ENCODE data around the gene ARHGEF7. TPM values are rescaled to one million over a fixed set of nuclear protein-coding genes. Genes with fewer than 3 reads are reported as not detected.

ARHGEF7 gene
- total RNA-seq, 1 donor from 2014 or later: 64.6 TPM

- Histone ChIP-seq H3K4me3 (no peak overlapping the region), H3K9me3 (ENCODE audit: low read depth) (no peaks in the 10 kb centered on the region), H3K4me1 (peaks cover 3% of the 10 kb centered on the region), H3K27ac (no peak overlapping the region), H3K36me3 (no peaks in the 10 kb centered on the region), H2AFZ (replicated peaks) (no peak overlapping the region), H3K9ac (no peak overlapping the region), H3K79me2 (ENCODE audit: low read depth) (no peaks in the 10 kb centered on the region), H3K4me2 (no peak overlapping the region), H3F3A (ENCODE audit: low read depth) (peaks cover 9% of the 10 kb centered on the region), H4K20me1 (ENCODE audit: low read depth) (peaks cover 9% of the 10 kb centered on the region), H3K27me3 (no peaks in the 10 kb centered on the region)
- DNase-seq (ENCODE audit: low spot score): no peak
- Mint-ChIP-seq H3K4me1 (no peaks in the 10 kb centered on the region), H3K4me3 (no peak overlapping the region), H3K27me3 (ENCODE audit: insufficient read depth, low read depth) (no peaks in the 10 kb centered on the region), H3K9me3 (no peaks in the 10 kb centered on the region), H3K27ac (no peak overlapping the region), H3K36me3 (peaks cover 33% of the 10 kb centered on the region)
- TF ChIP-seq CTCF (IDR thresholded peaks at IDR 0.05) (no peak), EZH2 (IDR thresholded peaks at IDR 0.05) (no peak), EZH2phosphoT487 (IDR thresholded peaks at IDR 0.05) (no peak)
These were observed 169.5 kb downstream of the ARHGEF7 start for GRCh38 chr13:111284565-111284964.

- Histone ChIP-seq H3K4me3 (no peak overlapping the region), H3F3A (ENCODE audit: low read depth) (peaks cover 13% of the 10 kb centered on the region), H3K4me1 (peaks cover 7% of the 10 kb centered on the region), H3K9me3 (ENCODE audit: low read depth) (no peaks in the 10 kb centered on the region), H3K4me2 (no peak overlapping the region), H3K27me3 (no peaks in the 10 kb centered on the region), H3K79me2 (ENCODE audit: low read depth) (no peaks in the 10 kb centered on the region), H3K27ac (no peak overlapping the region), H3K9ac (no peak overlapping the region), H3K36me3 (no peaks in the 10 kb centered on the region), H4K20me1 (ENCODE audit: low read depth) (peaks cover 11% of the 10 kb centered on the region), H2AFZ (replicated peaks) (no peak overlapping the region)
- no peaks in the 10 kb centered on the region for H3K27me3 Mint-ChIP-seq (ENCODE audit: insufficient read depth, low read depth)
- TF ChIP-seq CTCF (IDR thresholded peaks at IDR 0.05): no peak
- no peak for TF ChIP-seq EZH2 (IDR thresholded peaks at IDR 0.05)
- no peak for TF ChIP-seq EZH2phosphoT487 (IDR thresholded peaks at IDR 0.05)
- peaks cover 24% of the 10 kb centered on the region for H3K36me3 Mint-ChIP-seq
- H3K4me3 Mint-ChIP-seq: no peak overlapping the region
- H3K4me1 Mint-ChIP-seq: no peaks in the 10 kb centered on the region
- no peak for DNase-seq (ENCODE audit: low spot score)
- no peaks in the 10 kb centered on the region for H3K9me3 Mint-ChIP-seq
- H3K27ac Mint-ChIP-seq: no peak overlapping the region
These were observed 171.1 kb downstream of the ARHGEF7 start for GRCh38 chr13:111286162-111286561.

- H3K4me3 ChIP-seq: no peak overlapping the region
- no peak overlapping the region for H3K27ac ChIP-seq
- peaks cover 11% of the 10 kb centered on the region for H4K20me1 ChIP-seq (ENCODE audit: low read depth)
- no peak overlapping the region for H3K27ac Mint-ChIP-seq
- no peak overlapping the region for H3K4me3 Mint-ChIP-seq
- no peaks in the 10 kb centered on the region for H3K9me3 ChIP-seq (ENCODE audit: low read depth)
- H3K36me3 Mint-ChIP-seq: peaks cover 25% of the 10 kb centered on the region
- H3F3A ChIP-seq (ENCODE audit: low read depth): peaks cover 13% of the 10 kb centered on the region
- no peak for TF ChIP-seq EZH2 (IDR thresholded peaks at IDR 0.05)
- TF ChIP-seq CTCF (IDR thresholded peaks at IDR 0.05): no peak
- no peak for TF ChIP-seq EZH2phosphoT487 (IDR thresholded peaks at IDR 0.05)
- H3K9ac ChIP-seq: no peak overlapping the region
- peaks cover 7% of the 10 kb centered on the region for H3K4me1 ChIP-seq
- H3K4me2 ChIP-seq: no peak overlapping the region
- H2AFZ ChIP-seq (replicated peaks): no peak overlapping the region
- no peaks in the 10 kb centered on the region for H3K4me1 Mint-ChIP-seq
- no peaks in the 10 kb centered on the region for H3K27me3 ChIP-seq
- DNase-seq (ENCODE audit: low spot score): no peak
- no peaks in the 10 kb centered on the region for H3K9me3 Mint-ChIP-seq
- no peaks in the 10 kb centered on the region for H3K36me3 ChIP-seq
- no peaks in the 10 kb centered on the region for H3K27me3 Mint-ChIP-seq (ENCODE audit: insufficient read depth, low read depth)
- no peaks in the 10 kb centered on the region for H3K79me2 ChIP-seq (ENCODE audit: low read depth)
These were observed 171.6 kb downstream of the ARHGEF7 start for GRCh38 chr13:111286749-111287148.

Measured in neural progenitor cell (in vitro differentiated cells).